Endothelial cell of umbilical vein (primary cell): ENCODE measurements around the gene THBD. TPM values are rescaled to one million over a fixed set of nuclear protein-coding genes. Genes with fewer than 3 reads are reported as not detected.

Experiments
- BruUV-seq: library from RNA; stranded (reverse); fragments of 400-500 nt; replicated peaks from 2 replicates; lab custom pipeline; 2021; lab: Mats Ljungman, UMichigan
- CTCF ChIA-PET: fragments of 300-600, 350-600 bp; sonication (Branson Sonifier 250); formaldehyde crosslinking; loops from one replicate; lab custom pipeline; 2021; ENCODE audit warnings: antibody characterized with exemption, inconsistent platforms; lab: Charles Lee
- POLR2A ChIA-PET: fragments of 300-600, 350-600 bp; sonication (Branson Sonifier 250); formaldehyde crosslinking; loops from one replicate; lab custom pipeline; 2021; ENCODE audit warnings: antibody characterized with exemption, inconsistent platforms; lab: Charles Lee
- DNase-seq: peaks from one replicate; pipeline ENCODE4 v3.0.0-alpha.2; 2011; ENCODE audit warnings: low read depth, low spot score
- FAIRE-seq: peaks from 2 replicates; lab custom pipeline; 2011; peaks lifted over from hg19 to GRCh38; lab: Jason Lieb, UNC
- H2AFZ ChIP-seq: 2 replicates; pipeline ENCODE4 v1.6.0; 2012; ENCODE audit warnings: low read depth, low read length, control low read depth, inconsistent platforms
- H3K27ac ChIP-seq: 2 replicates; pipeline ENCODE4 v1.5.1; 2011; ENCODE audit warnings: low read depth, mild to moderate bottlenecking, control low read depth, low read length, moderate library complexity; ENCODE audit not compliant: insufficient read depth
- H3K27me3 ChIP-seq, 2 experiments: 2 replicates each; pipeline versions ENCODE4 v1.6.0 to v1.6.1; 2011; ENCODE audit warnings: low read length in 2 of 2, mixed read lengths in 1 of 2; ENCODE audit not compliant: control insufficient read depth in 2 of 2, insufficient read depth in 2 of 2
- H3K36me3 ChIP-seq, 2 experiments: 2 replicates in 1 of 2; 3 replicates in 1 of 2; pipeline ENCODE4 v1.5.1; 2011; ENCODE audit warnings: low read length in 2 of 2, mild to moderate bottlenecking in 1 of 2, moderate library complexity in 1 of 2; ENCODE audit not compliant: control insufficient read depth in 2 of 2, insufficient read depth in 2 of 2; ENCODE audit errors: extremely low read depth in 1 of 2
- H3K4me1 ChIP-seq: 3 replicates; pipeline ENCODE4 v1.5.1; 2011; ENCODE audit warnings: mild to moderate bottlenecking, low read length; ENCODE audit not compliant: control insufficient read depth, insufficient read depth; ENCODE audit errors: extremely low read depth
- H3K4me2 ChIP-seq: 2 replicates; pipeline ENCODE4 v1.6.1; 2011; ENCODE audit warnings: low read length, control low read depth, mixed read lengths; ENCODE audit not compliant: insufficient read depth
- H3K4me3 ChIP-seq, 3 experiments: fragments of 200-600 bp in 1 of 3; sonication (generic), shearing (Covaris generic) in 1 of 3; replicated peaks in 1 of 3; 2 replicates each; pipeline ENCODE4 v1.5.1; 2011 to 2016; ENCODE audit warnings: control low read depth in 3 of 3, low read length in 3 of 3, mild to moderate bottlenecking in 2 of 3, inconsistent platforms in 1 of 3, low read depth in 1 of 3, moderate library complexity in 1 of 3; ENCODE audit not compliant: insufficient read depth in 1 of 3
- H3K79me2 ChIP-seq: 2 replicates; pipeline ENCODE4 v1.6.0; 2012; ENCODE audit warnings: low read length, inconsistent platforms; ENCODE audit not compliant: control insufficient read depth, insufficient read depth
- H3K9ac ChIP-seq: replicated peaks from 2 replicates; pipeline ENCODE3; 2011; ENCODE audit warnings: low read length, control low read depth; ENCODE audit not compliant: insufficient read depth; ENCODE audit errors: extremely low read depth
- H3K9me1 ChIP-seq: replicated peaks from 3 replicates; pipeline ENCODE4 v1.6.0; 2011; ENCODE audit warnings: mild to moderate bottlenecking, low read length; ENCODE audit not compliant: control insufficient read depth, insufficient read depth; ENCODE audit errors: extremely low read depth
- H3K9me3 ChIP-seq: replicated peaks from 2 replicates; pipeline ENCODE4 v1.5.1; 2012; ENCODE audit warnings: low read length, inconsistent platforms; ENCODE audit not compliant: control insufficient read depth, insufficient read depth
- H4K20me1 ChIP-seq: replicated peaks from 2 replicates; pipeline ENCODE3; 2011; ENCODE audit warnings: mild to moderate bottlenecking, low read length; ENCODE audit not compliant: control insufficient read depth, insufficient read depth; ENCODE audit errors: extremely low read depth
- CTCF ChIP-seq, 2 donors: IDR thresholded peaks; 1 replicate in 1 of 2; 2 replicates in 1 of 2; pipeline ENCODE4 v1.5.1; 2011; ENCODE audit warnings: low read length in 2 of 2, mild to moderate bottlenecking in 2 of 2, moderate library complexity in 2 of 2, control low read depth in 1 of 2, inconsistent platforms in 1 of 2, low read depth in 1 of 2; ENCODE audit not compliant: insufficient read depth in 1 of 2; ENCODE audit errors: extremely low read depth in 1 of 2
- MAX ChIP-seq: IDR thresholded peaks from 2 replicates; pipeline ENCODE4 v1.6.1; 2011; ENCODE audit not compliant: insufficient read depth, insufficient read length
- MYC ChIP-seq: IDR thresholded peaks from one replicate; pipeline ENCODE4 v1.6.1; 2011; ENCODE audit warnings: mild to moderate bottlenecking, low read depth, low read length
- POLR2A ChIP-seq: IDR thresholded peaks from 2 replicates; pipeline ENCODE4 v1.6.1; 2012; ENCODE audit warnings: low read depth, mild to moderate bottlenecking, control low read depth, low read length
- dilution Hi-C: fragments of 300-500 bp; cut with MboI; formaldehyde crosslinking; loops from one replicate; pipeline ENCODE4 v1.15.0; 2019; ENCODE audit warnings: low sequenced_read_pairs; ENCODE audit not compliant: extremely low pct_ligation_motif_present
- intact Hi-C: fragments of 100-400 bp; cut with micrococcal nuclease; formaldehyde crosslinking; loops from one replicate; pipeline ENCODE4 v1.10.0; 2022
- polyA plus RNA-seq, 4 experiments: library from polyadenylated mRNA; depleted of rRNA in 3 of 4; stranded (reverse) in 3 of 4; unstranded in 1 of 4; fragments of >200 nt; gene quantifications; 2 replicates each; pipeline versions ENCODE4 v1.2.1 to v1.2.3, GENCODE V29; 2011 to 2012; ENCODE audit warnings: missing spikeins in 1 of 4
- total RNA-seq: library from RNA; stranded (reverse); gene quantifications from 2 replicates; pipeline ENCODE4 v1.2.3, GENCODE V29; 2021

The THBD gene
- total and polyA plus RNA-seq, 2 donors (not counting 3 experiments of a cell fraction or from before 2014, with no cell fraction given) = 17.1 to 28.0 TPM

GRCh38 chr20:23050847-23051627 is 1.6 kb upstream of the THBD start:
- FAIRE-seq (peak; percentile 94), DNase-seq (peak; percentile 94)
- TF ChIP-seq MYC (no peak), POLR2A (peak; percentile 44), CTCF (IDR thresholded peaks at IDR 0.05; ENCODE audit: extremely low read depth in 1 of 2, insufficient read depth in 1 of 2, low read depth in 1 of 2, low read length in 2 of 2) (peak; percentile 82 to 85), MAX (peak; percentile 52)
- peak overlapping the region; percentile 15 to 62 (median 50) for H3K4me3 ChIP-seq
- H3K9ac ChIP-seq = peak overlapping the region; percentile 78
- no peaks in the 10 kb centered on the region for H3K36me3 ChIP-seq
- POLR2A ChIA-PET = interaction anchor here (0.7 to 1.8 kb wide), 10 partner anchors 11 to 299 kb away, joined by 3 to 12 read pairs (median 5); partner anchors contain the start of gene CD93
- peak overlapping the region; percentile 62 for H3K27ac ChIP-seq
- intact Hi-C loops (loop anchor here (1.0 to 5.0 kb wide), 12 partner anchors 11 to 371 kb away; partner anchors contain the start of genes NAPB and NXT1), dilution Hi-C loops (no loop called here)
- H4K20me1 ChIP-seq = no peaks in the 10 kb centered on the region
- H3K79me2 ChIP-seq = no peaks in the 10 kb centered on the region
- peak overlapping the region; percentile 64 for H3K4me2 ChIP-seq
- BruUV-seq = TSS peak; percentile 47
- CTCF ChIA-PET = interaction anchor here (0.6 to 5.3 kb wide), 67 partner anchors 10 to 712 kb away, joined by 3 to 152 read pairs (median 6); partner anchors contain the start of genes CD93 and NXT1
- H3K4me1 ChIP-seq = peaks cover 16% of the 10 kb centered on the region
- peak overlapping the region; percentile 62 for H2AFZ ChIP-seq
- H3K9me1 ChIP-seq = no peaks in the 10 kb centered on the region
- H3K9me3 ChIP-seq = no peaks in the 10 kb centered on the region
- no peaks in the 10 kb centered on the region for H3K27me3 ChIP-seq
